GM19025 (cell line): ENCODE measurements around the gene CNTN1.

Experiments
- ATAC-seq: cut with Tn5 transposase; IDR thresholded peaks from one replicate; pipeline ENCODE4 v1.9.1; 2021; ENCODE audit warnings: mild to moderate bottlenecking, low read depth, moderate library complexity; ENCODE audit not compliant: unreplicated experiment

The CNTN1 gene

DNA sequence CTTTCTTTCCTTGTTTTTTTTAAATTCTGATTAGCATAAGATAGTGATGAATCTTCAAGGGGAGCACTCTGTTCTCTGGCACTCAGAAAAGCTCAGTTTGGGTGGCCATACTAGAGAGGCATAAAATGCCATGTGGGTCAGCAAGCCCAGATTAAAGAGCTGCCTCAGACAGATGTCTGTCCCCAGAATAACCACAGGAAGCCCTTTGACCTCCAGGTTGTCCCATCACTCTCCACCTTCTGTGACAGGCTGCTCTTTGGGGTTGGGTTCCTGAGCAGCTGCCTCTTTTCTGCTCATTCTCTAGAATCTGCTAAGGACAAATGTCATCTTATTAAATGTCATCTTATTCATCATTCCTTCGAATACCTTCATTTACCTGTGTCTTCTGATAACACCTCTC lies 399.9 kb downstream of the CNTN1 start:
- no peak for ATAC-seq

DNA sequence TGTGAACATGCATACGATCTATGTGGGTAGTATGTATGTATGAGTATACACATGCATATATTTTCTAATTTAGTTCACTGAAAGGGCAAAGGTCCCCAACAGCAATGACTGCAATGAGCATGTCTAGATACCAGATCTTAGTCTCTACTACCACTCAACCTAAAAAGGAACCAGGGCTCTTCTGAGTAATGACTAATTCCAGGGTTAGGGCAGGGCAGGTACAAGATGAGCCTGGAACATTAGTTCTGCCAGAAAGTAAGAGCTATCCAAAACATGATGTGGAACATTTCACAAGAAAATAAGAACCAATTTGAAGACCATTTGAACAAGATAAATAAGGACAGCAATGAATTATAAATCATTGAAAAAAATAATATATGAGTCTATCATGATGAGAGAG lies 404.6 kb downstream of the CNTN1 start:
- ATAC-seq, result no peak

DNA sequence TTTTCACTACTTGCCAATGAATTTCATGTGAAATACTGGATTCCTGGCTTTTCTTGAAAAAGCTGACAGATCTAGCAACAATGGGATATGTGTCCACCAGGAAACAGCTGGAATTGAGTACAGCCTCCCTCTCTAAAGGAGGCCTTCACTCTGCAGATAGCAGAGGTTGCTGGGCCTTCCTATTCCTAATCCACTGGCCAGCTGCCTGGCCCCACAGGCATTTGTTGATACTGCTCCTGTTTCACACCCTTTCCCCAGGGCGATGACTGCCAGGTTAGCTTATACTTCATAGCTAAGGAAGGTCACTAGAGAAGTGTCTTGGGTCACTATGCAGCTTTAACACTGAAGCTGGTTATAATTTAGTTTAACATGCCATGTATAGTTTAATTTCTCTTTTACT lies 408.3 kb downstream of the CNTN1 start:
- no peak for ATAC-seq

DNA sequence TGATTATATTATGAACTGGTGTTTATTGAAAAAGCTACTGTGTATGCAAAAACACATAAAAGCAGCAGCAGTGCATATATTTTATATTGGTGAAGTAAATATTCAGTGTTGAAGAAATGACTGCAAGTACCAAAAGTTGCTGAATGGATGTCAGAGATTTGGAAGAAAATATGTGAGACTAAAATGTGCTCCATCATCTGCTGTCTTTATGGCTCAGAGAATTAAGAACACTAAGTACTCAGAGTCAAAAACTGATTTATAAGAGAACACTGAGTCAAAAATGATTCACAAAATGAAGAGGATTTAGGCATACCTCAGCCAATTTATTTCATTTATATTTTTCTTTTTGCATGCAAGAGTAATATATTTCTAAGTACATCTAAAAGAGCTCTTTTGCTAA lies 409.6 kb downstream of the CNTN1 start:
- no peak for ATAC-seq

DNA sequence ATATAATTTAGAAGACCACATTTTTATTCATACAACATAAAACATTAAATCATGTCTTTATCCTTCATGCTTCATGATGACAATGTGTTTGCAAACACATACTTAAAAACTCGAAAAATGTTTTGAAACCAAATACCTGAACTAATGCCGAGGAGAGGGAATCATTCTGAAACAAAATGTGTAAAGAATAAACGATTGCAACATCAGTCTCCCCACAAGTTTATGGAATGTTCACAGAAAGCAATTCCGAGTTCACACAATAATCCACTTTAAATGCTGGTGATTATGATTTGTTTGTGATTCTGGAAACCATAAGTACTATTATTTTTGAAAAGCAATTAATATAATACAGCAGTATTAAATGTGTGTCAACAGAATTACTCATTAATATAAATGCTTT lies 411.4 kb downstream of the CNTN1 start:
- ATAC-seq, result no peak

DNA sequence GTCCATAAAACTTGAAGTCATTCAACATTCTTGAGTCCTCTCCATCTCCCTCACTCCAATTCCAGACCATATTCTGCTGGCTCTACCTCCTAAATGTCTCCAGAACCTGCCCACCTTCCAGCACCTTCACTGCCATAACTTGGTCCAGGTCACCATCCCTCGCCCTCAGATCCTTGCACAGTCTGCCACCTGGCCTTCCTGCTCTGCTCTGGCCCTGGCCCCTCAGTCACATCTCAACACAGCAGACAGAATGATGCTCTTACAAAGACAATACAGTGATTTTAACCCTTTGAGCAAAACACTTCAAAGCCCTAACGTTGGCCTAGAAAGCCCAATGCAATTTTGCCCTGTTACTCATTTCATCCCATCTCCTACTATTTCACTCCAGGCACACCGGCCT lies 414.1 kb downstream of the CNTN1 start:
- no peak for ATAC-seq

DNA sequence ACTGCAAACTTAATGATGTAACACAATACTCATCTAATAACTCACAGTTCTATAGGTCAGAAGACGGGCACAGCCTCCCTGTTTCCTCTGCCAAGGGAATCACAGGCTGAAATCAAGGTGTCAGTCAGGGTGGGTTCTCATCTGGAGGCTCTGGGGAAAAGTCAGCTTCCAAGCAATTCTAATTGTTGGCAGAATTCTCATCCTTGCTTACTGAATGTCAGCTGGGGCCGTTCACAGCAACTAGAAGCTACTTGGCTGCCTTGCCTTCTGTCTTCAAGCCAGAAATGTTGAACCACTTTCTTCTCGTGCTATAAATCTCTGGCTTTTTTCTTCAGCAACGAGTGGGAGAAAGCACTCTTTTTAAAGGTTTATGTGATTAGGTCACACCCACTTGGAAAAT lies 415.8 kb downstream of the CNTN1 start:
- ATAC-seq, result no peak

DNA sequence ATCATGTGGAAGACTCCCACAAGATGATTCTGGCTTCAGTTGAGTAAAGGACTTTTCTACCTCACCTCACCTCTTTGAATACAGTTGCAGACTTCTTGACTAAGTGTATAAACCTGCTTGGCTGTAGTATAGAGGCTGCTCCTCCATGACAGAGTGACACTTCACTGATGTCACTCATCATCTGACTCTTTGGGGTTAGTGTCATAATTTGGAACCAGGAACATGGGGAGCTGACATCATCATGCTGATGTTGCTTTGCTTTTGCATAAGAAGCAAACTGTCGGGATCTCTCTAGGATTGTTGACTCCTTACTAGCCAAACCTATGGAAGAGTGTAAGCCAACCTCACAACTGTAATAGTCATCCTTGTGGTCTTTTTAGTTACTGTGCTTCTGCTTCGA lies 420.7 kb downstream of the CNTN1 start:
- ATAC-seq, result no peak

DNA sequence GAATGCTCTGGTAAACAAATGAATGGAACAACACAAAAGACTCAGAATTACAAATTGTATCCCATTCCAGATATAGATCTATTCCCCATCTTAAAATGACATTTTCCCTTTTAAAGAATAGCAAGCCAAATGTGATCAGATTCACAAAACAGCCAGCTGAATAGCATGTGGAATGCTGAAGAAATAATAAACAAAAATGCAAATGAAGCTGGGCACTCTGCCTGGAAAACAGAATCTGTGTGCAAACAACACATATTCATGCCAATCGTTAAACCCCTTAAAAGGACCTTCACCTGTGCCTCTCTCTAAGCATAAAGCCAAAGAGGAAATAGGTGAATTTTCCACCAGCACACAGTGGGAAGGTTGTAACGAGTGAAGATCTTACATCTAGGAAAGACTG lies 428.0 kb downstream of the CNTN1 start:
- no peak for ATAC-seq

DNA sequence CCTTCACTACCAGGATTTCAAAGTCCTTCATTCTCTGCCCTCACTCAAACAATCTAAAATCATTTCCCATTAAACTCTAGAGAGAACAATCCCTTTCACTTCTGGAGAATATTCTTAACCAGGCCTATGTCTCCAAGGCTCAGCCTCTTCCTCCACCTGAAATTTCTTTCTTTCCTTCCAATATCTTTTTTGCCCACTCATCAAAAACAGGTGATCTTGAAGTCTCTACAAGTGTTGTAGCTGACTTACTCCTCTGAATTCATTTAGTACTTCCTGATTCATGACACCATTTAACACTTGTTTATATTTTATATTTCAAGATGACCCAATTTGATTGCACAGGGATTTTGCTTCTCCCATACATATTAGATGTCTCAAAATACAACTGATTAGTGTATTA lies 429.1 kb downstream of the CNTN1 start:
- no peak for ATAC-seq
